Measurements from ENCODE around the gene NHS. TPM values are rescaled to one million over a fixed set of nuclear protein-coding genes. Genes with fewer than 3 reads are reported as not detected.

NHS gene
- total RNA-seq, 1 donor from 2014 or later: 2.5 TPM

DNA sequence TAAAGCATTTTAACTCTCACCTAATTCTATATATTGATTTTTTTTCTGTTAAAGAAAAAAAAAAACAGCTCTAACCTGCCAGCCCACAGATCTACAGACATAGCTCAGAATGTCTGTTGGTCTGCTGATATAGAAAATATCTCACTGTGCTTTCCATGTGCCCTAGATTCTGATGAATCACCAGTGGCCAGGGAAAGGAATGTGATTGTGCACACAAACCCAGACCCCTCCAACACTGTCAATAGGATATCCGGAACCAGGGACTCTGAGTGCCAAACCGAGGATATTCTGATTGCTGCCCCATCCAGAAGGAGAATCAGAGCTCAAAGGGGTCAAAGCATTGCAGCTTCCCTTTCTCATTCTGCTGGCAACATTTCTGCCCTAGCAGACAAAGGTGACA, 350.2 kb downstream of the NHS start:
- no peak for ATAC-seq

DNA sequence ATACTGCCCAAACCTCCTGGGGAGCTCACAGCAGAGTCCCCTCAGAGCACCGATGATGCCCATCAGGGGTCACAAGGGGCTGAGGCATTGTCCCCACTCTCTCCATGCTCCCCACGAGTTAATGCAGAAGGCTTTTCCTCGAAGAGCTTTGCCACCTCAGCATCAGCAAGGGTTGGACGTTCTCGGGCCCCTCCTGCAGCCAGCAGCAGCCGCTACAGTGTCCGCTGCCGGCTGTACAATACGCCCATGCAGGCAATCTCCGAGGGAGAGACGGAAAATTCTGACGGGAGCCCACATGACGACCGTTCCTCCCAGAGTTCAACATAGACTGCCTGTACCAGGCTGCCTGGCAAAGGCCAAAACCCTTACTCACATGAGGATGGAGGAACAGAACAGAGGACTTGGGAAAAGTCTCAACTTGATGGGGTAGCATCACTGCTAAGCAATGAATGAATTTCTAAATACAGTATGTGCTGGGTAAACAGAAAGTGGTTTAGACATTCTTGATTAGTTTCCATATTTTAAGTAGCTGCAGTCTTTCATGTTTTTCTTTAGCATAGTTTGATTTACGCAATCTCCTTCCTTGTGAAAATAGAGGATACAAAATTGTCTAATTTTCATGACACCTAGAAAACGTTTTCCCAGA, 357.3 kb downstream of the NHS start:
- ATAC-seq: no peak
- intact Hi-C loops (cut with DNase I): no loop called here
- H3K4me3 ChIP-seq: no peak overlapping the region
- DNase-seq: no peak
- H3K9me3 ChIP-seq: no peaks in the 10 kb centered on the region
- no peak overlapping the region for H3K27ac ChIP-seq
- H3K36me3 ChIP-seq: no peaks in the 10 kb centered on the region
- no peaks in the 10 kb centered on the region for H3K27me3 ChIP-seq
- no peaks in the 10 kb centered on the region for H3K4me1 ChIP-seq
- TF ChIP-seq, protein P1, sequence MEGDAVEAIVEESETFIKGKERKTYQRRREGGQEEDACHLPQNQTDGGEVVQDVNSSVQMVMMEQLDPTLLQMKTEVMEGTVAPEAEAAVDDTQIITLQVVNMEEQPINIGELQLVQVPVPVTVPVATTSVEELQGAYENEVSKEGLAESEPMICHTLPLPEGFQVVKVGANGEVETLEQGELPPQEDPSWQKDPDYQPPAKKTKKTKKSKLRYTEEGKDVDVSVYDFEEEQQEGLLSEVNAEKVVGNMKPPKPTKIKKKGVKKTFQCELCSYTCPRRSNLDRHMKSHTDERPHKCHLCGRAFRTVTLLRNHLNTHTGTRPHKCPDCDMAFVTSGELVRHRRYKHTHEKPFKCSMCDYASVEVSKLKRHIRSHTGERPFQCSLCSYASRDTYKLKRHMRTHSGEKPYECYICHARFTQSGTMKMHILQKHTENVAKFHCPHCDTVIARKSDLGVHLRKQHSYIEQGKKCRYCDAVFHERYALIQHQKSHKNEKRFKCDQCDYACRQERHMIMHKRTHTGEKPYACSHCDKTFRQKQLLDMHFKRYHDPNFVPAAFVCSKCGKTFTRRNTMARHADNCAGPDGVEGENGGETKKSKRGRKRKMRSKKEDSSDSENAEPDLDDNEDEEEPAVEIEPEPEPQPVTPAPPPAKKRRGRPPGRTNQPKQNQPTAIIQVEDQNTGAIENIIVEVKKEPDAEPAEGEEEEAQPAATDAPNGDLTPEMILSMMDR (IDR thresholded peaks at IDR 0.05): no peak

More for the DNA sequence above, 350.2 kb downstream of the NHS start:
- Histone ChIP-seq H3K9me3 (no peaks in the 10 kb centered on the region), H3K36me3 (no peaks in the 10 kb centered on the region), H3K27me3 (no peaks in the 10 kb centered on the region), H3K4me1 (no peaks in the 10 kb centered on the region), H3K27ac (no peak overlapping the region), H3K4me3 (no peak overlapping the region)
- no peak for DNase-seq
- TF ChIP-seq, protein P1 (IDR thresholded peaks at IDR 0.05): no peak
- intact Hi-C loops (cut with DNase I): no loop called here

DNA sequence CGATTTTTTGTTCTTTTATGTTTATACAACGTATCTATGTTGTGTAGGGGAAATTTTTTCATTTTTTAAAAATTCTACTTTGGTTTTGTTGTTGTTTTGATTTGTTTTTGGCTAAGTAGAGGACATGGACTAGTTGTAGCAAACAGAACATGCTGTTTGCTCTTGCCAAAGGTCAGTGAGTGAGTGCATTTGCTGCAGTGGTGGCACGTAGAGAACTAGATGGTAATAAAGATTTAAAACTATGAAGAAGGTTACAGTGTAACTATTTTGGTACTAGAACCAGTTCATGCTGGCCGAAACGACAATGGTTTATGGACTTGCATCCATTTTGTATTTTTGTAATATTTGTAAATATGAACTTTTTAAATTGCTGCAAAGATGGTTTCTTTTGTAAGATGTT, 360.4 kb downstream of the NHS start:
- intact Hi-C loops (cut with DNase I): no loop called here
- Histone ChIP-seq H3K27me3 (no peaks in the 10 kb centered on the region), H3K27ac (peak overlapping the region; percentile 65), H3K36me3 (no peaks in the 10 kb centered on the region), H3K4me3 (no peak overlapping the region), H3K4me1 (no peaks in the 10 kb centered on the region), H3K9me3 (no peaks in the 10 kb centered on the region)
- TF ChIP-seq, protein P1 (IDR thresholded peaks at IDR 0.05): no peak
- ATAC-seq (no peak), DNase-seq (no peak)

GRCh38 chrX:17736478-17736855, 361.5 kb downstream of the NHS start:
- DNase-seq (no peak), ATAC-seq (no peak)
- Histone ChIP-seq H3K4me3 (peak overlapping the region; percentile 44), H3K27me3 (no peaks in the 10 kb centered on the region), H3K9me3 (no peaks in the 10 kb centered on the region), H3K36me3 (no peaks in the 10 kb centered on the region), H3K4me1 (no peaks in the 10 kb centered on the region), H3K27ac (peak overlapping the region; percentile 65)
- intact Hi-C loops (cut with DNase I): no loop called here
- TF ChIP-seq, protein P1 (IDR thresholded peaks at IDR 0.05): no peak

- intact Hi-C loops (cut with DNase I): no loop called here
- Histone ChIP-seq H3K9me3 (no peaks in the 10 kb centered on the region), H3K27me3 (no peaks in the 10 kb centered on the region), H3K27ac (peak within 1 kb of the TSS; percentile 90), H3K36me3 (no peaks in the 10 kb centered on the region), H3K4me3 (peak within 1 kb of the TSS; percentile 66), H3K4me1 (no peaks in the 10 kb centered on the region)
- DNase-seq: peak; percentile 98
- TF ChIP-seq, protein P1 (IDR thresholded peaks at IDR 0.05): no peak
- ATAC-seq: peak; percentile 98
Observed at GRCh38 chrX:17736856-17737709, 362.1 kb downstream of the NHS start, which contains the start of gene SCML1. Gene SCML1, plus strand, starts transcription at chrX:17737493. Its CDS starts 6,694 bp downstream, at chrX:17744187.

Measured in upper lobe of right lung (tissue), 1 donor.